Loucy (cell line): ENCODE data around the gene RECQL5.

Experiments
- H2AFZ ChIP-seq: fragments of 200-600 bp; sonication (generic); 2 replicates; pipeline ENCODE4 v1.6.0; 2016; ENCODE audit warnings: antibody characterized with exemption, mild to moderate bottlenecking, low read length, moderate library complexity
- H3F3A ChIP-seq: fragments of 200-600 bp; 2 replicates; pipeline ENCODE4 v1.6.0; 2016; ENCODE audit warnings: antibody characterized with exemption, low read depth, mild to moderate bottlenecking
- H3K27me3 ChIP-seq: fragments of 200-600 bp; sonication (generic); 2 replicates; pipeline ENCODE4 v1.6.1; 2014; ENCODE audit warnings: low read length, mild to moderate bottlenecking; ENCODE audit not compliant: insufficient read depth, poor library complexity, severe bottlenecking
- H3K36me3 ChIP-seq: fragments of 200-600 bp; sonication (generic); 2 replicates; pipeline ENCODE4 v1.6.1; 2016; ENCODE audit warnings: low read length; ENCODE audit not compliant: insufficient read depth
- H3K4me1 ChIP-seq: fragments of 200-600 bp; sonication (generic); 2 replicates; pipeline ENCODE4 v1.5.1; 2014; ENCODE audit warnings: low read length, mild to moderate bottlenecking; ENCODE audit not compliant: insufficient read depth, poor library complexity, severe bottlenecking
- H3K4me2 ChIP-seq: fragments of 200-600 bp; sonication (generic); 2 replicates; pipeline ENCODE4 v1.6.0; 2014; ENCODE audit warnings: antibody characterized with exemption, low read length, low read depth, mild to moderate bottlenecking; ENCODE audit not compliant: poor library complexity, severe bottlenecking
- H3K4me3 ChIP-seq: fragments of 200-600 bp; sonication (generic); 2 replicates; pipeline ENCODE4 v1.5.1; 2014; ENCODE audit warnings: low read length, mild to moderate bottlenecking, mixed read lengths; ENCODE audit not compliant: poor library complexity, severe bottlenecking
- H3K79me2 ChIP-seq: fragments of 200-600 bp; sonication (generic); 2 replicates; pipeline ENCODE4 v1.6.1; 2014; ENCODE audit warnings: low read length; ENCODE audit not compliant: insufficient read depth
- H3K9ac ChIP-seq: fragments of 200-600 bp; sonication (generic); 2 replicates; pipeline ENCODE4 v1.6.0; 2014; ENCODE audit warnings: mild to moderate bottlenecking, low read depth, low read length, moderate library complexity; ENCODE audit not compliant: poor library complexity, severe bottlenecking
- H3K9me2 ChIP-seq: fragments of 200-600 bp; sonication (generic); replicated peaks from 2 replicates; pipeline ENCODE4 v1.6.1; 2016; ENCODE audit warnings: low read depth, low read length, mixed read lengths
- H3K9me3 ChIP-seq: fragments of 200-600 bp; sonication (generic); 2 replicates; pipeline ENCODE4 v1.6.1; 2014; ENCODE audit warnings: mild to moderate bottlenecking, antibody characterized with exemption, low read length, low read depth; ENCODE audit not compliant: insufficient read depth
- H4K20me1 ChIP-seq: fragments of 200-600 bp; sonication (generic); 2 replicates; pipeline ENCODE4 v1.6.0; 2014; ENCODE audit warnings: antibody characterized with exemption, low read length, mild to moderate bottlenecking; ENCODE audit not compliant: insufficient read depth, poor library complexity, severe bottlenecking
- EZH2phosphoT487 ChIP-seq: fragments of 200-600 bp; IDR thresholded peaks from 2 replicates; pipeline ENCODE4 v1.6.1; 2018; ENCODE audit warnings: antibody characterized with exemption, mild to moderate bottlenecking, moderate library complexity, borderline replicate concordance
- TF ChIP-seq, protein P1 (sequence below): fragments of 200-600 bp; sonication (generic); conservative IDR thresholded peaks from 2 replicates; pipeline ENCODE4 v1.5.1; 2014; ENCODE audit warnings: mild to moderate bottlenecking, antibody characterized with exemption, low read length

RECQL5 gene

GRCh38 chr17:75680431-75680830, 13.5 kb upstream of the RECQL5 start:
- Histone ChIP-seq H3F3A (no peaks in the 10 kb centered on the region), H2AFZ (no peak overlapping the region), H3K9me2 (no peaks in the 10 kb centered on the region), H3K79me2 (peaks cover 56% of the 10 kb centered on the region), H3K4me3 (no peak overlapping the region), H3K9ac (no peak overlapping the region), H3K27me3 (no peaks in the 10 kb centered on the region), H4K20me1 (no peaks in the 10 kb centered on the region), H3K9me3 (no peaks in the 10 kb centered on the region), H3K36me3 (peaks cover 10% of the 10 kb centered on the region), H3K4me2 (no peak overlapping the region), H3K4me1 (no peaks in the 10 kb centered on the region)
- TF ChIP-seq, protein P1, sequence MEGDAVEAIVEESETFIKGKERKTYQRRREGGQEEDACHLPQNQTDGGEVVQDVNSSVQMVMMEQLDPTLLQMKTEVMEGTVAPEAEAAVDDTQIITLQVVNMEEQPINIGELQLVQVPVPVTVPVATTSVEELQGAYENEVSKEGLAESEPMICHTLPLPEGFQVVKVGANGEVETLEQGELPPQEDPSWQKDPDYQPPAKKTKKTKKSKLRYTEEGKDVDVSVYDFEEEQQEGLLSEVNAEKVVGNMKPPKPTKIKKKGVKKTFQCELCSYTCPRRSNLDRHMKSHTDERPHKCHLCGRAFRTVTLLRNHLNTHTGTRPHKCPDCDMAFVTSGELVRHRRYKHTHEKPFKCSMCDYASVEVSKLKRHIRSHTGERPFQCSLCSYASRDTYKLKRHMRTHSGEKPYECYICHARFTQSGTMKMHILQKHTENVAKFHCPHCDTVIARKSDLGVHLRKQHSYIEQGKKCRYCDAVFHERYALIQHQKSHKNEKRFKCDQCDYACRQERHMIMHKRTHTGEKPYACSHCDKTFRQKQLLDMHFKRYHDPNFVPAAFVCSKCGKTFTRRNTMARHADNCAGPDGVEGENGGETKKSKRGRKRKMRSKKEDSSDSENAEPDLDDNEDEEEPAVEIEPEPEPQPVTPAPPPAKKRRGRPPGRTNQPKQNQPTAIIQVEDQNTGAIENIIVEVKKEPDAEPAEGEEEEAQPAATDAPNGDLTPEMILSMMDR, result no peak
- TF ChIP-seq EZH2phosphoT487, result no peak

DNA sequence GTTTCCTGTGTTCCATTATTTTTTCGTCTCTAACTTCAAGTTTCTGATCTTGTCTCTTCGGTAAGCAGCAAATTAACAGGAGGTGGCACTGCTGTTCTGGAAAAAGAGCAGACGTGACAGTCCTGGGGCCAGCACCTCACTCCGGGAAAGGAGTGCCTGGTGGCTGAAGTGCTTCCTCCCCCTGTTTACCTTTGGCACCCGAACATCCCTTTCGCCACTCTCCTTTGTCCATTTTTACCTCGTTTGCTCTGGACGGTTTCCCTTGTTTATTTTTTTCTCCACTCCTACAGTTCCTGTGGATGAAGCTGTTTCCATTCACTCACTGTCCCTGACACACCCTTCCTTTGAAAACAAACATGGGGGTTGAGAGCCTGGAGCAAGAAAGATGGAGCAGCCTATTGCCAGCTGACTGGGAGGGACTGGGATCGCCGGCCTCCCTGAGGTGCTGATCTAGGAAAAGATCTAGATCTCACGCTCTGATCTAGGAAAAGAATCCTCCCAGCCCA, 12.8 kb upstream of the RECQL5 start:
- Histone ChIP-seq H3K27me3 (no peaks in the 10 kb centered on the region), H3K4me2 (no peak overlapping the region), H3K4me3 (no peak overlapping the region), H4K20me1 (no peaks in the 10 kb centered on the region), H2AFZ (no peak overlapping the region), H3K36me3 (peaks cover 10% of the 10 kb centered on the region), H3K9ac (no peak overlapping the region), H3K4me1 (no peaks in the 10 kb centered on the region), H3K9me2 (no peaks in the 10 kb centered on the region), H3F3A (no peaks in the 10 kb centered on the region), H3K79me2 (peaks cover 52% of the 10 kb centered on the region), H3K9me3 (no peaks in the 10 kb centered on the region)
- no peak for TF ChIP-seq EZH2phosphoT487
- TF ChIP-seq, protein P1, result no peak

GRCh38 chr17:75676461-75676860, 9.5 kb upstream of the RECQL5 start:
- Histone ChIP-seq H3K4me1 (no peaks in the 10 kb centered on the region), H3K27me3 (no peaks in the 10 kb centered on the region), H3K9me2 (no peaks in the 10 kb centered on the region), H2AFZ (no peak overlapping the region), H3K79me2 (peaks cover 50% of the 10 kb centered on the region), H4K20me1 (no peaks in the 10 kb centered on the region), H3K4me3 (no peak overlapping the region), H3K9ac (no peak overlapping the region), H3K9me3 (no peaks in the 10 kb centered on the region), H3K4me2 (no peak overlapping the region), H3F3A (no peaks in the 10 kb centered on the region), H3K36me3 (peaks cover 32% of the 10 kb centered on the region)
- TF ChIP-seq, protein P1, result no peak
- no peak for TF ChIP-seq EZH2phosphoT487
